H1 (cell line): ENCODE results near the gene AK8. TPM values are rescaled to one million over a fixed set of nuclear protein-coding genes. Genes with fewer than 3 reads are reported as not detected.

Experiments
- CTCF ChIA-PET: fragments of 300-600 bp; sonication (Branson Sonifier 250); formaldehyde crosslinking; loops from one replicate; lab custom pipeline; 2021; ENCODE audit not compliant: partially characterized antibody; lab: Charles Lee
- POLR2A ChIA-PET: fragments of 300-600 bp; sonication (Branson Sonifier 250); formaldehyde crosslinking; loops from one replicate; lab custom pipeline; 2021; ENCODE audit warnings: inconsistent platforms; ENCODE audit not compliant: partially characterized antibody; lab: Charles Lee
- DNase-seq, 2 experiments: peaks; one replicate each; pipeline versions ENCODE4 v3.0.0 to v3.0.0-alpha.2; 2010 to 2022; ENCODE audit warnings: low spot score in 2 of 2, low read depth in 1 of 2, mixed read lengths in 1 of 2
- FAIRE-seq: peaks from 2 replicates; lab custom pipeline; 2011; peaks lifted over from hg19 to GRCh38; lab: Jason Lieb, UNC
- H2AFZ ChIP-seq: 2 replicates; pipeline ENCODE4 v1.8.1; 2012; ENCODE audit warnings: low read length, inconsistent platforms
- H2AK5ac ChIP-seq: 2 replicates; pipeline ENCODE4 v1.6.1; 2013; ENCODE audit warnings: low read depth, low read length
- H2BK120ac ChIP-seq: replicated peaks from 2 replicates; pipeline ENCODE3; 2013; ENCODE audit warnings: low read depth, low read length, inconsistent platforms
- H2BK12ac ChIP-seq: 2 replicates; pipeline ENCODE4 v1.6.1; 2013; ENCODE audit warnings: low read depth, low read length
- H2BK15ac ChIP-seq: 2 replicates; pipeline ENCODE4 v1.6.1; 2013; ENCODE audit warnings: low read length
- H2BK20ac ChIP-seq: 2 replicates; pipeline ENCODE4 v1.6.1; 2013; ENCODE audit warnings: low read length
- H2BK5ac ChIP-seq: 2 replicates; pipeline ENCODE4 v1.6.1; 2013; ENCODE audit warnings: low read depth, low read length
- H3K14ac ChIP-seq: 2 replicates; pipeline ENCODE4 v1.6.1; 2013; ENCODE audit warnings: inconsistent platforms; ENCODE audit not compliant: insufficient read length
- H3K18ac ChIP-seq: 2 replicates; pipeline ENCODE4 v1.6.1; 2013; ENCODE audit warnings: low read length; ENCODE audit errors: extremely low read depth
- H3K23ac ChIP-seq: 2 replicates; pipeline ENCODE4 v1.6.1; 2013; ENCODE audit warnings: inconsistent platforms; ENCODE audit not compliant: insufficient read length
- H3K23me2 ChIP-seq: 2 replicates; pipeline ENCODE4 v1.6.1; 2013; ENCODE audit warnings: low read depth, low read length
- H3K27ac ChIP-seq: 2 replicates; pipeline ENCODE4 v1.6.1; 2011; ENCODE audit warnings: low read depth, low read length, inconsistent platforms
- H3K27me3 ChIP-seq, 4 experiments: replicated peaks in 1 of 4; 1 replicate in 1 of 4; 2 replicates in 3 of 4; pipeline versions ENCODE4 v1.6.1 to v1.8.1; 2011 to 2013; ENCODE audit warnings: low read length in 3 of 4, mild to moderate bottlenecking in 3 of 4, inconsistent platforms in 2 of 4, mixed read lengths in 2 of 4, moderate library complexity in 1 of 4; ENCODE audit not compliant: control insufficient read depth in 3 of 4, insufficient read depth in 3 of 4; ENCODE audit errors: extremely low read depth in 1 of 4
- H3K36me3 ChIP-seq, 4 experiments: 2 replicates each; pipeline versions ENCODE4 v1.6.1 to v1.8.1; 2011 to 2013; ENCODE audit warnings: mild to moderate bottlenecking in 4 of 4, low read length in 3 of 4, moderate library complexity in 2 of 4, control low read depth in 1 of 4, inconsistent platforms in 1 of 4; ENCODE audit not compliant: insufficient read depth in 4 of 4, control insufficient read depth in 2 of 4
- H3K4ac ChIP-seq: replicated peaks from 2 replicates; pipeline ENCODE3; 2013; ENCODE audit warnings: low read length, low read depth, mixed read lengths, inconsistent platforms; ENCODE audit not compliant: insufficient read length
- H3K4me1 ChIP-seq, 4 experiments: replicated peaks in 1 of 4; 1 replicate in 1 of 4; 2 replicates in 3 of 4; pipeline versions ENCODE4 v1.6.1 to v1.8.1; 2011 to 2013; ENCODE audit warnings: low read length in 3 of 4, inconsistent platforms in 2 of 4, mixed read lengths in 1 of 4; ENCODE audit not compliant: insufficient read depth in 4 of 4, control insufficient read depth in 3 of 4
- H3K4me2 ChIP-seq, 2 experiments: 2 replicates each; pipeline versions ENCODE4 v1.6.1 to v1.8.1; 2011 to 2013; ENCODE audit warnings: low read depth in 2 of 2, low read length in 2 of 2, control low read depth in 1 of 2, inconsistent platforms in 1 of 2, mild to moderate bottlenecking in 1 of 2; ENCODE audit not compliant: insufficient read depth in 1 of 2
- H3K4me3 ChIP-seq, 4 experiments: fragments of 200-600, 300-600 bp in 1 of 4; sonication (generic), shearing (Covaris generic), sonication (Bioruptor Twin) in 1 of 4; 2 replicates each; pipeline versions ENCODE4 v1.5.1 to v1.8.1; 2011 to 2016; ENCODE audit warnings: low read length in 4 of 4, low read depth in 3 of 4, control low read depth in 2 of 4, inconsistent platforms in 2 of 4, mild to moderate bottlenecking in 2 of 4, mixed read lengths in 1 of 4, moderate library complexity in 1 of 4; ENCODE audit not compliant: insufficient read depth in 2 of 4; ENCODE audit errors: extremely low read depth in 1 of 4
- H3K56ac ChIP-seq: replicated peaks from 2 replicates; pipeline ENCODE3; 2013; ENCODE audit warnings: low read depth, mild to moderate bottlenecking, mixed read lengths, low read length, inconsistent platforms; ENCODE audit not compliant: insufficient read length
- H3K79me1 ChIP-seq: 2 replicates; pipeline ENCODE4 v1.6.1; 2013; ENCODE audit warnings: low read depth, low read length, control low read depth
- H3K79me2 ChIP-seq, 2 experiments: 2 replicates each; pipeline versions ENCODE4 v1.6.1 to v1.8.1; 2012 to 2013; ENCODE audit warnings: low read length in 2 of 2, mild to moderate bottlenecking in 2 of 2, inconsistent platforms in 1 of 2; ENCODE audit not compliant: insufficient read depth in 2 of 2, control insufficient read depth in 1 of 2
- H3K9ac ChIP-seq, 4 experiments: replicated peaks in 1 of 4; 1 replicate in 1 of 4; 2 replicates in 3 of 4; pipeline versions ENCODE4 v1.6.1 to v1.8.1; 2011 to 2013; ENCODE audit warnings: low read depth in 3 of 4, low read length in 3 of 4, control low read depth in 2 of 4, mild to moderate bottlenecking in 2 of 4, moderate library complexity in 2 of 4, inconsistent platforms in 1 of 4; ENCODE audit errors: extremely low read depth in 1 of 4
- H3K9me3 ChIP-seq, 2 experiments: 2 replicates each; pipeline versions ENCODE4 v1.6.1 to v1.8.1; 2012 to 2013; ENCODE audit warnings: mild to moderate bottlenecking in 2 of 2, moderate library complexity in 2 of 2, control low read depth in 1 of 2, inconsistent platforms in 1 of 2, low read depth in 1 of 2, low read length in 1 of 2, mixed read lengths in 1 of 2; ENCODE audit not compliant: insufficient read depth in 2 of 2
- H4K20me1 ChIP-seq, 2 experiments: replicated peaks in 1 of 2; 2 replicates each; pipeline versions ENCODE3 to v1.8.1; 2011 to 2013; ENCODE audit warnings: inconsistent platforms in 2 of 2, low read length in 2 of 2, mild to moderate bottlenecking in 1 of 2; ENCODE audit not compliant: insufficient read depth in 2 of 2, control insufficient read depth in 1 of 2
- H4K5ac ChIP-seq: 2 replicates; pipeline ENCODE4 v1.6.1; 2013; ENCODE audit warnings: low read length, low read depth, mixed read lengths, inconsistent platforms; ENCODE audit not compliant: insufficient read length
- H4K8ac ChIP-seq: 2 replicates; pipeline ENCODE4 v1.8.0; 2013; ENCODE audit warnings: mild to moderate bottlenecking, moderate library complexity, low read length, inconsistent platforms; ENCODE audit not compliant: insufficient read depth; ENCODE audit errors: extremely low read depth
- H4K91ac ChIP-seq: replicated peaks from 2 replicates; pipeline ENCODE3; 2013; ENCODE audit warnings: low read length, mixed read lengths, inconsistent platforms; ENCODE audit not compliant: insufficient read length
- CEBPB ChIP-seq: IDR thresholded peaks from 2 replicates; pipeline ENCODE4 v1.6.1; 2012; ENCODE audit warnings: low read depth, low read length
- PHF8 ChIP-seq: fragments of 200-600 bp; sonication (generic); conservative IDR thresholded peaks from 2 replicates; pipeline ENCODE4 v1.7.1; 2012; ENCODE audit warnings: low read depth, mild to moderate bottlenecking, inconsistent platforms, low read length, moderate library complexity
- WGBS, 2 experiments: shearing (Covaris generic) in 1 of 2; methylation state at CpG; one replicate each; pipeline versions ENCODE4 v1.1.6 to v1.1.7; 2013 to 2015; ENCODE audit warnings: low lambda C conversion rate in 2 of 2, mixed read lengths in 2 of 2, inconsistent platforms in 1 of 2, low coverage in 1 of 2, missing lambda C conversion rate in 1 of 2; ENCODE audit not compliant: insufficient replicate concordance in 2 of 2, insufficient coverage in 1 of 2, insufficient read length in 1 of 2; ENCODE audit errors: extremely low coverage in 1 of 2, missing lambda C conversion rate in 1 of 2; 5-methylcytosine and 5-hydroxymethylcytosine counted together
- polyA plus RNA-seq, 7 experiments: library from polyadenylated mRNA; depleted of rRNA in 3 of 7; stranded (reverse) in 5 of 7; unstranded in 2 of 7; fragments of >200 nt in 5 of 7; fragments of 200-250 nt in 2 of 7; gene quantifications; 1 replicate in 5 of 7; 2 replicates in 1 of 7; 4 replicates in 1 of 7; pipeline versions ENCODE4 v1.2.1 to v1.2.3, GENCODE V29; 2011 to 2013; ENCODE audit warnings: missing spikeins in 2 of 7, mixed read lengths in 2 of 7
- total RNA-seq: library from RNA; stranded (reverse); fragmentation: NEBNext Ultra II Directional; extraction: Animal tissue kit (Norgen Biotek cat#: 25700); gene quantifications from 2 replicates; pipeline ENCODE4 v1.2.1, GENCODE V29; 2021

AK8 gene
- total and polyA plus RNA-seq, 2 of the 8 experiments (the other 6 are each of a cell fraction or from before 2014, with no cell fraction given): 0.35 to 0.48 TPM

DNA sequence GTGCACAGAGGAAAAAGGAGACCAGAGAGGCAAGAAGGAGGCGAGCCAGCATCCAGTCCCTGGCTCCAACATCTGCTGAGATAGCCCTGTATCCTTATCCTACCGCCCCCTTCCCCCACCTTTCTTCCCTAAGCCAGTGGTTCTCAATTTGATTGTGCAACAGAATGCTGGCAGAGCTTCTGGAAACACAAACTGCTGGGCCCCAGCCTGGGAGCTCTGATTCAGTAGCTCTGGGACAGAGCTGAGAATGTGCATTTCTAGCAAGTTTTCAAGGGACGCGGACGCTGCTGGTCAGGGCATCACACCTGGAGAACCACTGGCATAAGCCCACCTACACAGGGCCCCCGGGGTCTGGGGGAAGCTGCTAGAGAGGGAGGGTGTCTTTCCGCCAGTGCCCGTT lies 21.1 kb downstream of the AK8 start:
- no peak overlapping the region for H2BK20ac ChIP-seq
- no peak overlapping the region for H3K23ac ChIP-seq
- H3K9ac ChIP-seq: no peak overlapping the region
- no peak overlapping the region for H4K8ac ChIP-seq
- H2BK5ac ChIP-seq: no peak overlapping the region
- H3K79me1 ChIP-seq: no peaks in the 10 kb centered on the region
- no peaks in the 10 kb centered on the region for H3K79me2 ChIP-seq
- no peak overlapping the region for H3K14ac ChIP-seq
- H4K91ac ChIP-seq: no peak overlapping the region
- no peak for DNase-seq
- H3K9me3 ChIP-seq: no peaks in the 10 kb centered on the region
- H3K36me3 ChIP-seq: no peaks in the 10 kb centered on the region
- no peak overlapping the region for H3K18ac ChIP-seq
- CTCF ChIA-PET: interaction anchor here (0.8 to 2.4 kb wide), 7 partner anchors 8 to 45 kb away, joined by 3 to 15 read pairs (median 3); no protein-coding TSS in a partner anchor
- H3K4me3 ChIP-seq: no peak overlapping the region
- H4K20me1 ChIP-seq: no peaks in the 10 kb centered on the region
- no peaks in the 10 kb centered on the region; a peak in 2 of 7 replicates for H3K27me3 ChIP-seq
- no peak overlapping the region for H2BK120ac ChIP-seq
- no peak overlapping the region for H3K27ac ChIP-seq
- TF ChIP-seq CEBPB: peak; percentile 71; the same call in 1 of the 2 replicates
- TF ChIP-seq PHF8: no peak
- H3K4me1 ChIP-seq: peaks cover 0 to 20% (median 9%) of the 10 kb centered on the region in 4 experiments; a peak in 6 of 7 replicates
- H4K5ac ChIP-seq: no peak overlapping the region
- H3K4me2 ChIP-seq: no peak overlapping the region
- WGBS, 2 experiments: 81% methylated on average over 6 of the region's 8 CpGs; no CpG with 5 or more reads in 1 of the 2 experiments
- no peak overlapping the region for H3K56ac ChIP-seq
- H2AFZ ChIP-seq: no peak overlapping the region
- POLR2A ChIA-PET: interaction anchor here (1.4 kb wide), 1 partner anchor 18 kb away, joined by 5 read pairs; no protein-coding TSS in a partner anchor
- H2BK12ac ChIP-seq: no peak overlapping the region
- H2AK5ac ChIP-seq: no peak overlapping the region
- no peak for FAIRE-seq
- H2BK15ac ChIP-seq: no peak overlapping the region
- H3K4ac ChIP-seq: no peak overlapping the region
- no peaks in the 10 kb centered on the region for H3K23me2 ChIP-seq
